OCI-LY7 (cell line): Measurements from ENCODE around the gene ZSWIM8.

ENCODE experiments used
- CTCF ChIP-seq: fragments of 200-600 bp; sonication (generic); conservative IDR thresholded peaks from 2 replicates; pipeline ENCODE4 v1.5.1; 2014; ENCODE audit warnings: mild to moderate bottlenecking, antibody characterized with exemption, low read length, moderate library complexity, mixed read lengths
- EZH2phosphoT487 ChIP-seq: fragments of 200-600 bp; sonication (generic); IDR thresholded peaks from 2 replicates; pipeline ENCODE4 v1.6.1; 2018; ENCODE audit warnings: low read depth, borderline replicate concordance, mild to moderate bottlenecking, mixed run types, antibody characterized with exemption, low read length, moderate library complexity, mixed read lengths

DNA sequence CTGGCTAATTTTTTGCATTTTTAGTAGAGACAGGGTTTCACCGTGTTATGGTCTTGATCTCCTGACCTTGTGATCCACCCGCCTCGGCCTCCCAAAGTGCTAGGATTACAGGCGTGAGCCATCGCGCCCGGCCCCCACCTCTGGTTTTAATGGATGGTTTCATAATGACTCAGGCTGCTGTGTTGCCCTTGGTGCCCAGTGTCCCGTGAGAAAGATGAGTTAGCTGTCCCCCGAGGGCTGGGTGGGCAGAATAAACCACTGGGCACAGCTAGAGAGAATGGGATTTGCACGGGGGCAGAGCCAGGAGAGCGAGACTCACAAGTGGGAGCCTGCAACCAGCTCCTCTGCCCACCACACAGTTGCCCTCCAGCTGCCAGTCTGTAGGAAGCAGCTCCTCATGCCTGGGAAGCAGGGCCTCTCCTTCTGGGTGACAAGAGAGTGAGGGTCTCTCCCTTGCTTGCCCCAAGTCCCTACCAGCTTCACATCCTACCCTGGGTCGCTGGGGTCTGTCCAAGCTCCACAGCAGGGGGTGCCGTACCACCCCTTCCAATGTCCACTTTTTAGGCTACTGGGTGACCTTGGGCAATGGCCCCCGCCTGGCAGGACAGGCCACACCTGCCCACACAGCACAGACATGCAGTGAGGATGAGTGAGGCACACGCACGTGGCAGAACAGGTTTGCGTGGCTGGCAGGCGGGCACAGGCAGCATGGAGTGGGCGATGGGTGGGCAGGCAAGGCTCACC lies 42.1 kb downstream of the ZSWIM8 start:
- TF ChIP-seq CTCF (no peak), EZH2phosphoT487 (no peak)
